HTR-8/SVneo (cell line): Measurements from ENCODE around the gene ITPR1.
"Not testable (repeated sequence)": the region's sequence is repeated elsewhere in the genome, so short reads cannot be mapped to it uniquely, and the experiment has no call there.

ENCODE experiments used
- DNase-seq: peaks from one replicate; pipeline ENCODE4 v3.0.0; 2011; ENCODE audit warnings: low spot score, mixed read lengths; ENCODE audit not compliant: insufficient read length
- FAIRE-seq: peaks from 2 replicates; lab custom pipeline; 2011; peaks lifted over from hg19 to GRCh38; lab: Jason Lieb, UNC

ITPR1 gene

GRCh38 chr3:4493014-4493940, at the start of gene ITPR1:
Gene ITPR1, plus strand, starts transcription at chr3:4493348. Its CDS starts 23,144 bp downstream, at chr3:4516492.
- peak; percentile 28 for FAIRE-seq
- DNase-seq, result peak; percentile 90

GRCh38 chr3:4447295-4447999, 45.7 kb upstream of the ITPR1 start:
- DNase-seq (no peak), FAIRE-seq (no peak)

- no peak for FAIRE-seq
Measured at GRCh38 chr3:4448187-4448586, 45.0 kb upstream of the ITPR1 start.

GRCh38 chr3:4449043-4449805, 43.9 kb upstream of the ITPR1 start:
- DNase-seq (no peak), FAIRE-seq (no peak)

More at GRCh38 chr3:4448187-4448586, 45.0 kb upstream of the ITPR1 start:
- DNase-seq, result no peak

GRCh38 chr3:4454142-4454541, 39.0 kb upstream of the ITPR1 start:
- FAIRE-seq (no peak), DNase-seq (no peak)

DNA sequence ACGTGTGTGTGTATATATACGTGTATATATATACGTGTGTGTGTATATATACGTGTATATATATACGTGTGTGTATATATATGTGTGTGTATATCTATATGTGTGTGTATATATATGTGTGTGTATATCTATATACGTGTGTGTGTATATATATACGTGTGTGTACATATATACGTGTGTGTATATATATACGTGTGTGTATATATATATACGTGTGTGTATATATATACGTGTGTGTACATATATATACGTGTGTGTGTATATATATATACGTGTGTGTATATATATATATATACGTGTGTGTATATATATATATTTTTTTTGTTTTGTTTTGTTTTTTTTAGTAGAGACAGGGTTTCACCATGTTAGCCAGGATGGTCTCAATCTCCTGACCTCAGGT, 36.4 kb upstream of the ITPR1 start:
- not testable (repeated sequence) for FAIRE-seq, DNase-seq

GRCh38 chr3:4458961-4459360, 34.2 kb upstream of the ITPR1 start:
- DNase-seq, result no peak
- FAIRE-seq, result no peak

DNA sequence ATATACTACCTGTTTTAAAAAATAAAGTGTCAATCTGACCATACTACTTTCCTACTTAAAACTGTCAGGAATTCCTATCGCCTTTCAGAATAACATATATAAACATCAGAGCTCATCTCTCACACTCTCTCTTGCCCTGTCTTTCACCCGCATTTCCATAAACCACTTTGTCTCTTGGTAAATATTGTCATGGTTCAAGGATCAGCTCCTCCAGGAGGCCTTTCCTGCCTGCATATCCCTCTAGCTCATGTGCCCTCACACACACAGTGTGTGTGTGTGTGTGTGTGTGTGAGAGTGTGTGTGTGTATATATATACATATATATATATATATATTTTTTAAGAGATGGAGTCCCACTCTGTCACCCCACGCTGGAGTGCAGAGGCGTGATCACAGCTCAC, 32.8 kb upstream of the ITPR1 start:
- FAIRE-seq, result no peak
- no peak for DNase-seq

DNA sequence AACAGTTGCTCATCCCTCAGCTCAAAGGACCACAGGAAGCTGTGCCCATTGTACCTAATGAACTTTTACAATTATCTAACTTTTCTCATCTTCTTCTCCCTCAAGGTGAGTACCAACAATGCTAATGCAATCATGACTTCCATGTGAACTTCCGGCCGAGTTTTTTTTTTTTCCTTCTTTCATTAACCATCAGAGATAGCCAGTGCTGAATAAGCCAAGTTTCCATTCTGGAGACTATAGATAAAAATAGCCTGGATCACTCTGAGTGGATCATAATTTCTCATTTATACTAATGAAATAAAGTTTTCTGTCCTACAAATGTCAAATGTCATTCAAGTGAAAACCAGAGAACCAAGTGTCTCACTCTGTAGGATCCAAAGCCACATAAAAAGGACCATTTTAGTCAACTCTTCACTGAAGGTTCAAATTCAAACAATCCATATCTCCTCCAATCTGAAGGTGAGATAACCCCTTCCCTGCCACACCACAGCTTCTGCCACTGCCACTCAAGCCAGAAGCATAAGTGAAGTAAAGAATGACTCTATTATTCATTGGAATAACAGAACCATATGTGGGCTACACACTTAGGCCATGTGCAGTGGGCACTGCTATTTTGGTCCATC, 31.6 kb upstream of the ITPR1 start:
- FAIRE-seq, result no peak
- DNase-seq, result no peak

DNA sequence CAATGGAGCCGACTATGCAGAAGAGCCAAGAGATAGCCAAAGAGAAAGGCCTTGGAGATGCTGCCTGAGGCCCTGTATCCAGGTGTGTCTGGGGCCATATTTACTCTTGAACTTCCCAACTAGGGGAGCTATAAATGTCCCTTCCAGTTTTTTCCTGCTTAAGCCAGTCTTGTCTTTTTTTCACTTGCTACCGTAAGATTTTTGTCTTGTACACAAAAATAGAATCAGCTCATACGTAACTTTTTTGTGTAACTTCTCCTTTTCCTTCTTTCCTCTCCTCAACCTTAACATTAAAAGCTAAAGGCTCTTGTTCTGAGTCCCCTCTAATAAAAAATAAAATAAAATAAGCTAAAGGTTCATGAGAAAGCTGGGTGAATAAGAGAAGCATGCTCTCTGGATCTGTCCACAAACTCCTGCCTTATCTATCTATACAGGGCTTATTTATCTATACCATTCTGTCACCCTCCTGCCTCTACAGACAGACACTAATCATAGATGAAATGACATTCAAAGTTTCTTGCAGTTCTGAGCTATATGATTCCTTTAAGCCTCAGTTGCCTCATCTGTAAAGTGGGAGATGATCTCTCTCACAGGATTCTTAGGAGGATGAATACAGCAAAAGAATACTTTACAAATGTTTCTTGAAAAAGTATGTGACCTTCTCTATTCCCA, 30.6 kb upstream of the ITPR1 start:
- FAIRE-seq (no peak), DNase-seq (no peak)

DNA sequence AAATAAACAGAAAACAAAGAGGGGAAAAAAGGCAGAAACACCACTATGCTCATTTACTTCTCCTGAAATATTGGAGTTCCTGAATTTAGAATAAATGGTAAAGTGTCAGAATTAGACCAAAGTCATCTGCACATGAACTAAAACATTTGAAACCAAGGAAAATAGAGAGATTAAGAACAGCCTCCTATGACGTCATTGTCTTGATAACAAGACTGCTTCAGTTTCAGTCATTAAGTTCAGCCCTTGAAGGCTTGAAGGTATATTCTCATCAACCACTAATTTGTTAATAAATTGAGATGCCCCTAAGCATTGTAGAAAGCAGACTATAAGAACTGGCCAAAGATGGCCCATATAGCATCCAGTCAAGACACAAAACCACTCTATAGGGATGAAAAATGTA, 28.6 kb upstream of the ITPR1 start:
- FAIRE-seq (no peak), DNase-seq (no peak)

- FAIRE-seq (peak; percentile 88), DNase-seq (peak; percentile 92)
Measured at GRCh38 chr3:4466741-4467521, 26.2 kb upstream of the ITPR1 start, which contains the start of gene SUMF1. Gene SUMF1, minus strand, starts transcription at chr3:4467269. Its CDS starts 24 bp downstream, at chr3:4467245.

DNA sequence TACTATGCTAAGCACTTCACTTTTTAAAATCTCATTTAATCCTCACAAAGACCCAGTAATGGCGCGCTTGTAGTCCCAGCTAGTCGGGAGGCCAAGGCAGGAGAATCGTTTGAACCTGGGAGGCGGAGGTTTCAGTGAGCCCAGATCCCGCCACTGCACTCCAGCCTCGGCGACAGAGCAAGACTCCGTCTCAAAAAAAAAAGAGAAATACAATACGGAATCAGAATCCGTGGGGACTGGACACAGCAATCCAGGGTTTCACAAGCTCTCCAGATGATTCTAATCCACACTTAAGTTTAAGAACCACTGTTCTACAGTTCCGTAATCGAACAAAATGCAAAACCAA, 25.7 kb upstream of the ITPR1 start:
- FAIRE-seq, result no peak
- no peak for DNase-seq

DNA sequence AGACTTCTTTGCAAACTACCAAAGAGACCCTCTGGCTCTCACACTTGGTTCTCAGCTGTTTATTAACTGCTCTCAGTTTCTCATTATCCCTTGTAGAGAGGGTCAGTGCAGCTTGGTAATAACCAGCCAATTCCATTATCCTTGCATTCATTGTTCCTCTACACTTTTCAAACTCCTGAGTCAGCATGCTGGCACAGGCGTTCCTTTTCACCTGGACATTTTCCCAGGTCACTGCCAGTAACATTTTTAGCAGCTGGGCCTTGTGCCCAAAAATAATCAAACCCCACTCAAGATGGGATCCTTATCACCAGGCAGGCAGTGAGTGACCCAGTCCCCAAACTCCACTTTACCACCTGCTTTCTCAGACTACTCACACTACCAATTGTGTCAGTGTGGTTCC, 21.2 kb upstream of the ITPR1 start:
- no peak for DNase-seq
- FAIRE-seq, result no peak

DNA sequence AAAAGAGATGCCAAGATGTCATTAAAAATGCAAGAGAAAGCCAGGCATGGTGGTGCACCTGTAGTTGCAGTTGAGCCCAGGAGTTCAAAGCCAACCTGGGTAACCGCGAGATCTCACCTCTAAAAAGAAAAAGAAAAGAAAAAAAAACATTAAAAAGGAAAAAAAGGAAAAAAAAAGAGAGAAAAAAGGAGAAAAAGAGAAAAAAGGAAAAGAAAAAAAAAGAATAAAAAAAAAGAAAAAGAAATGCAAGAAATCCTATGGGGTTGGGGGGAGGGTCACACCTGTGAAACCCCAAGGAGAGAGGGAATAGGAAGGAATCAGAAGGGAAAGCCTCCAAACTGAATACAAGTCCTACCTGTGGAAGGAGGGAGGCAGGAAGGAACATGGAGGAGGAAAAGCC, 20.8 kb upstream of the ITPR1 start:
- no peak for FAIRE-seq
- no peak for DNase-seq

DNA sequence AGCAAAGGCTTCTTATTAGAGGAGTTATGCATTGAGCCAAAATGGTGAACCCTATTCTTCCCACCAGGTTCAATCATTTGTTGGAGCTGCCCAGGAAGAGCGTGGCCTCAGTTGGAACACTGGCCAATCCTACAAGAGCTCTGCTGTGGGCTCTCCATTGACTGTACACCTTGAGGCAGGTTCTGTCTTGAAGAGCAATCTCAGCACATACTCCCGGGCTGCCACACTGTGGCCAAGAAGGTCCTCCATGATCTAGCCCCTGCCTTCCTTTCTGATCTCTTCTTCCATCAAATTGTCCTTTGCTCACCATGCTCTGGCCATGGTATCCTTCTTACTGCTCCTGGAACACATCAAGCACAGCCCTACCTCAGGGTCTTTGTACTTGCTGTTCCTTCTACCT, 20.4 kb upstream of the ITPR1 start:
- FAIRE-seq (no peak), DNase-seq (no peak)

DNA sequence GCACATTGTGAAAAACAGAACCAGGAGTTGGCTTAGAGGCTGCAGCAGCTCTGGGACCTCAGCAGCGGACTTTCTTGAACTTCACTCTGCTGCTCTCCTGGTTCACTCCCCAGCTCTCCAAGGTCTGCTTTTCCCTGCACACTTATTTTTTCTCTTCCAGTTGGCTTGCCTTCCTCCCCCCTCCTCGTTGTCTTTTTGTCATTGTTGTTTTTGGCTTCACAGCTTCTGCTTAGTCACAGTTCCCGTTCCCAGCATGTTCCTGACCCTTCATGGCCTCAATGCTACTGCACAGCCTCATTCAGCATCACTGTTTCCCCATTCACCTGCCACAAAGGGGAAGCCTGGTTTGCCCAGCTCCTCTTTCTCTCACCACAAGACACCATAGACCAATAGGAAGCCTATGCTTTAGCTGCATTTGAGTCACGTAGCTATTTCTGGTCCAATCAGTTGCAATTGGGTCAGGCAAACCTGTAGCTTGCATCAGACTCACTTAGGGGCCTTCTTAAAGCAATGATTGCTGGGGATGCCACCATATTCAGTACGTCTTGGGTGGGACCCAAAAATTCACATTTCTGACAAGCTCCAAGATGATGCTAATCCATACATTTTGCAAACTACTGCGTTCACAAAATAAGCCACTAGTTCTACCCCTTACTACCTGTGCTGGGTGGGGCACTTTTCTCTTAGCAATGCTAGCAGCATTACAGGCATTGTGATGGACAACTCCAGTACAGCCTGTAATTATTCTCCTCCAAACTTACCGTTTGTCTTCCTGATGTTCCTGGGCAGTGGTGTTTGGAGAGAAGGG, 18.3 kb upstream of the ITPR1 start:
- DNase-seq, result no peak
- FAIRE-seq, result no peak

DNA sequence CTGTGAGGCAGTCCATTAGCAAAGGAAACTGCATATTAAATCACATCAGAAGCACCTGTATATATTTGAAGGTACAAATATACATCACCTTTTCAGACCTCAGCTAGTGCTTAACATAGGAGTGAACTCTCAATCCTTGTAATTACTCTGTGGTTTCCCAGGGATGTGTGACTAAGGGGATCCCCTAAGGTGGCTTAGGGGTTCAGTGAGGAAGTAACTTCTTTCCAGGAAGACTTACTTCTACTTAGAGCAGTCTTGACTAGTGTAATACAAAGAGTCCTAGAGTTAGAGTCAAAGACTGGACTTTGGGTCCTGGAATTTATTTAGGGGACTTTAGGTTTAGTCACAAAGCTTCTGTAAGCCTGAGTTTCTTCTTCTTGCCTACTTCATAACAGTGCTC, 17.3 kb upstream of the ITPR1 start:
- FAIRE-seq, result no peak

More for the DNA sequence above, 17.3 kb upstream of the ITPR1 start:
- no peak for DNase-seq
